Stimulated activated CD4-positive, alpha-beta T cell treated with anti-CD3 and anti-CD28 coated beads, Interleukin-4, amount 100 ng/mL, for 4 hours (primary cell): ENCODE measurements around the gene THRB.

Source experiments
- DNase-seq, 2 experiments: peaks; one replicate each; pipeline ENCODE4 v3.0.0-alpha.2; 2020

Gene THRB

GRCh38 chr3:24510030-24510648 is 15.5 kb upstream of the THRB start:
- no peak for DNase-seq

DNA sequence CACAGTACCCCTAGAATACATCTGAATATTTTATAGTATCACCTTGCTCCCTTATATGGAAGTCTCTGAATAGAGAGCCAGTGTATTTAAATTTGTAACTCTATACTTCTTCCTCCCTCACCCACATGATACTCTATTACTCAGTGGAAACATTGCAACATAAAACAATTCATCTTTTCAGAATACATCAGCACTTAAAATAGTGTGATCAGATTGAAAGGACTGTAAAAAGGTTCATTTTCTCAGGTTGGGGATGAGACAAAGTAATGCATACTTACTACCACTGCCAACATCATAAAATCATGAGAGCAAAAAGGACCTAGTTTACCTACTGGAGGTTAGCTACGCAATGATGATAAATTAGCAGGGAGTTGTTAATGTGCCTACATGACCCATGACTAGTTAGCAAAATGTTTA is 13.8 kb upstream of the THRB start:
- DNase-seq: no peak

- DNase-seq: no peak
Measured at GRCh38 chr3:24507776-24508422, 13.2 kb upstream of the THRB start.

DNA sequence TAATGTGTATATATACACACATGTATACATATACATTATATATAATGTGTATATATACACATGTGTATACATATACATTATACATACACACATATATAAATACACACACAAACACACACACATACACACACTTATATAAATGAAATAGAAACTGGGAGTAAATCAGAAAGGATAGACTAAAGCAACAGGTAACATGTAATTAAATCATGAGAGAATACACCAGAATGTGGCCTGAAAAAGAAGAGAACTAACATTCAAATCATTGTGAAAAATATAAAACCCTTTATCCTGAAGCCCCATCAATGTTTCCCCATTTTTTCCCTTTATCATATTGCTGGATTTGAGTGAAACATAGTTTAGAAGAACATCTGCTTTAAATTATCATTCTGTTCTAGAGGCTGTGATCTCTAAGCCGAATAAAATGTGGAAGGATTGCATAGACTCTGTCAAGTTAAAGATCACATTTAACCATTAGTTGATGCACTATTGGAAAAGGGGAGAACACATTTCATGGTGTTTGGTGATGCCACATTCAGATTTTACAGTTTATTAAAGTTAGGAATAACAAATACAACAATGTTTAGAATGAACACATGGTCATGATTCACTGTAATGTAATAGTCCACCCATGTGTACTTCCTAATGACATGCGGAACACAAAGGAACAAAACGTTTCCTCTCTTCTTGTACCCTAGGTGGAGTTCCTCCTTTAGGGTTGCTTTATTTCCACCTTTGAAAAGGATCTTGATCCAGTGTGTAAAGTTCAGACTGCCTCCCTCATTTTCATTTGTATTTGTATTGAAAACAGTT is 12.5 kb upstream of the THRB start:
- no peak for DNase-seq

GRCh38 chr3:24505691-24506550 is 11.3 kb upstream of the THRB start:
- no peak for DNase-seq

GRCh38 chr3:24504772-24505171 is 10.1 kb upstream of the THRB start:
- no peak for DNase-seq

DNA sequence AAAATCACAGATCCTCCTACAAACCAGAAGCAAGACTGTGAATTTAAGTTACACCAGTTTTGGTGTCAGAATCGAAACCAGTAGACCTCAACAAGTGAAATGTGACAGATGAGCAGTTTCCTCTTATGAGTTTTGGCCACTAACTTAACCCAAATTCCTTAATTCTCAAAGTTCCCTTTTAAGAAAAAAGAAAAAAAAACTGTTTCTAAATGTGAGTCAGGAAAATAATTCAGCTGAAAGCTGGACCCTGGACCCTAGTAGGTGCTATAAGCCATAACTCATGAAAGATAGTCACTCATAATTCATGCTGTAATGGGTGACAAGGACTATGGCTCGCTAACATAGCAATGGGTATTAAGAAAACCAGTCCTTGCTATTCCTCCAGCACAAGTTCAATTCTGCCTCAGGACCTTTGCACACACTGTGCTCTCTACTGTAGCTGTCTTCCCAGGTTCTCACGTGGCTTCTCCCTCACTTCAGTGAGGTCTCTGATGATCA is 9.0 kb upstream of the THRB start:
- DNase-seq: no peak

DNA sequence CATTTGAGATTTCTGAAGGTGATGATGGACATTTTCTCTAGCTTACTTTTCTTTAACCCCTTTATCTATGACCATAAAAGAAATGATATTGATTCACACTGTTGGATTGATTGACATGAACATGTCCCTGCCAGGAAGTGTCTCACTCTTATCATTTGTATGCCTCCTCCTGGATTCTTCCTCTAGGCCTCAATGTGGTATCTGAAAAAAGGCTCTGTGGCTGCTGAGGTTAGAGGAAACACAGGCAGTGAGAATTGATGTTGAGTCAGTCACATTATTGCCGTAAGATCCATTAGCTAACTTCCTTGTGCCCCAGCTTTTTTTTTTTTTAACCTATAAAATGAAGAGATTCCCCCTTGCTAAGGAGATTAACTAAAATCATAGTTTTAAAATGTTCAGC is 8.0 kb upstream of the THRB start:
- no peak for DNase-seq

DNA sequence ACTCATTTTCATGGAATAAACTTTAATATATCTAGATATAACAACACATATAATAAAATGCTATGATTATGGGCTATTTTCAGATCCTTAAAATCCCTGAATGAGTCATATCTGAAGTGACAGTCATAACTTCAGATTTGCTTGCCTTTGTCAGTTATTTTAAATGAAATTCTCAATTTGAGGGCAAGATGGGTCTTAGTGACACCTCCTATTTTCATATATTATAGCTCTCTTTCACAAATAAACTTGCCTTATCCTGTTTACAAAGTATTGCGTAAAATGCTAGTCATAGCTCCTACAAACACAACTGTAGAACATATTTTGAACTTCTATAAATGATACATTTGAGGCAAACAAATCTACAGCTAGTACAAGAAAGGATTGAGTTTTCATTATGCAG is 6.2 kb upstream of the THRB start:
- no peak for DNase-seq

DNA sequence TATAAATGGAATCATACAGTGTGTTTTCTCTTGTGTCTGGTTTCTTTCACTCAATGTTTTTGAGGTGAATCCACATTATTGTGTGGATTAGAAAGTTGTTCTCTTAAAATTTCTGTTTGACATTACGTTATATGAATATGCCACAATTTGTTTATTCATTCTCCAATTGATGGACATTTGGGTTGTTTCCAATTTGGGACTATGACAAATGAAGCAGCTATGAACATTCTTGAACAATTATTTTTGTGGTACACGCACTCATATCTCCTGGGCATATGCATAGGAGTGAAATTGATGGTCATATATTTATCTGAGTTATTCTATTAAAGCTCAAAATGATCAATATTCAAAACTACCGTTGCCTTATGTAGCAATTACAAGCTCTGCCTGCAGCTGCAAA is 5.3 kb upstream of the THRB start:
- no peak for DNase-seq

GRCh38 chr3:24498796-24499195 is 4.1 kb upstream of the THRB start:
- DNase-seq: no peak

DNA sequence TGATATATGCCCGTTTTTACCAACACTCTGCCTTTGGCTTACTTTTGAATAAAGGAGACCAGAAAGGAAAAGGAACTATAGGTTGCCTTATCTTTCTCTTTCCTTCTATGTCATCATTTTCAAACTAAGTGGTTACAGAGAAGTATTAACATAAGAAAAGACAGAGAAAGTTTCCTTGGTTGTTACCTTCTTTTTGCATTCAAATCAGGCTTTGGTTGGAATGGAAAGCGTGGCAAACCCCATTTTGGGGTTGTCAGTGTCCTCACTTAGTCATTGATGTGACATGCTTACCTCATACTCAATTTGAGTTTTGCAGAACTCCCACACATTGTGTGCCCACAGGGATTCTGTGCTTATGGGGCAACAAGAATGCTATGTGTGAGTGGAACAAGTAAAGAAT is 3.7 kb upstream of the THRB start:
- no peak for DNase-seq

DNA sequence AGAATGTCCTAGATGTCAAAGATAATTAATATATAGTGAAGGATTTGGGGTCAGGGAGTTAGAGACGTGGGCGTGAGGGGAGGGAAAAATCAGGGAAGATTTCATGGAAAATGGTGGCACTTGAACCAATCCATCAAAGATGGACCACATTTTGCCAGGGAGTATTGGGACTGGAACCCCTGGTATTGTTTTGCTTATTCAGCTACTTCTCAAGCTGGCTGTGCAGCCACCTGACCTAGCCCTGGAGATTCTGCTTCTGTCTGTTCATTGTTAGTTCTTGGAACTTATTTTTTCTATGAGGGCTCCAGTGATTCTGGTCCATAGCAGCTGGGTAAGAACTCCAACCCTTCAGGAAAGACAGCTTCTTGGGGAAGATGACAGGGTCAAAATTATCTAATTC is 3.3 kb upstream of the THRB start:
- DNase-seq: no peak

GRCh38 chr3:24496529-24497482 is 2.2 kb upstream of the THRB start:
- no peak for DNase-seq

DNA sequence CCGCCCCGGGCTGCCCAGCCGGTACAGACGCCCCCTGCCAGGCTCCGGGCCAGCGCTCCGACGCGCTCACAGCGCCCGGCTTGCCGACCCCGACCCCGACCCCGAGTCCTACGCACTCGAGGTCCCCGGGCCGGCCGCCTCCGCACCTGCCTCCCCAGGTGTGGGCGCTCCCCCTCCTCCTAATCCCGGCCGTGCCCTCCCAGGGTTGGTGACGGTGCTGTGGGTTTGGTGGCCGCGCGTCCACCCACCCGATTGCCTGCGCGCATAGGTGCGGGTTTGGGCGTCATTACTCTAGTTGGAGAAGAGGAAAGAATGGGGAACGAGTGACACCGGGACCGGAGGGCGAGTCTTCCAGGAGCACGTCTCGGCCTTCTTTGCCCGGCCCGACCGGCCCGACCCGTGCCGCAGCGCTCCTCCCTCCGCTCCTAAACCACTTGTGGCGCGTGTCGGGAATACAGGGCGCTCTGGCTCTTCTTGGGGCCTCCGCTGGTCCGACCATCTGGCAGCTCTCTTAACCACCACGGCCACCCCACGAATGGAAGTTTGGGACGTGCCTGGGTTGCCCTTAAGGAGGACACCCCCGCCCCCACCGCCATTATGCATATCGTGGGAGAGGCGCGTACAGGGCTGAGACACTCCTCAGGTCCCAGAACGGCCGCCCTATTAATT is 810 bp upstream of the THRB start:
- DNase-seq: no peak

GRCh38 chr3:24493746-24494617 is 668 bp downstream of the THRB start:
- DNase-seq: no peak

DNA sequence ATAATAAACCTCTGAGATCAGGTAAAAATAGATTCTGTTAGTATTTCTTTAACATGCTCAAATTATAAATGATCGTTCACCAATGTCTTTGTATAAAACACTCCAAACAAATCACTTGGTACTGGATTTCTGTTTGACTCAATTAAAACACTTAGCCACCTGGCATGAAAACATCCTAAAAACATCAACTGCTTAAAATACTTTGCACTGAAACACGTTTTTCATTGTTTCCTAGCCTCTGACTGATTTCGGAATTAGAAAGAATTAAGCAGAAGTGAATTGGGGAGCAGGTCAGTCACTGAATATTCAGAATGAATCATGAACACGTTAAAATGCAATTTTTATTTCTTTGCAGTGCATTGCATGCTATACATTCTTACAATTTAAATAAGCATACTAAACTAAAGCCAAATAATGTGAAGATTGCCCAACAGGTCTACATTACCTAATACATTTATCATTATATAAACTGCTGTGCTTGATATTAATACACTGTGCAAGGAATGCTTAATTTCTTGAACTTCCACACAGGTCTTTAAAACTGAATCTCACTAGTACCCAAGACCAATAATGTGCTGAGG is 1.6 kb downstream of the THRB start:
- no peak for DNase-seq

DNA sequence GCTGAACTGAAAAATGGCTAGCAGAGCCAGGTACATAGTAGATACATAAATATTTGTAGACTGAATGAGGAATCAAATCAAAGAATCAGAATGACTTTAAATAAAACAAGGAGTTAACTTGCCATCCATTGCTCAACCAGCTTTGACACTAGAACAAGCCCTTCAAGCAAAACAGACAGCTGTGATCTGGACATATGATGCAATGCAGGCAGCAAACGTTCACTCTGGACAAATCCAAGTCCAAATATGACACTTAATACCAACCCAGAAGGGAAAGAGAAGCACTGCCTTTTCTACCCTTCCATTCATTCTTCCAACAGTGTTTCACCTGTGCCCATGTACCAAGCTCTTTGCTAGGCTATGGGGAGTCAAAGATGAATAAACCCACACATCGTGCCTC is 4.5 kb downstream of the THRB start:
- DNase-seq: no peak

DNA sequence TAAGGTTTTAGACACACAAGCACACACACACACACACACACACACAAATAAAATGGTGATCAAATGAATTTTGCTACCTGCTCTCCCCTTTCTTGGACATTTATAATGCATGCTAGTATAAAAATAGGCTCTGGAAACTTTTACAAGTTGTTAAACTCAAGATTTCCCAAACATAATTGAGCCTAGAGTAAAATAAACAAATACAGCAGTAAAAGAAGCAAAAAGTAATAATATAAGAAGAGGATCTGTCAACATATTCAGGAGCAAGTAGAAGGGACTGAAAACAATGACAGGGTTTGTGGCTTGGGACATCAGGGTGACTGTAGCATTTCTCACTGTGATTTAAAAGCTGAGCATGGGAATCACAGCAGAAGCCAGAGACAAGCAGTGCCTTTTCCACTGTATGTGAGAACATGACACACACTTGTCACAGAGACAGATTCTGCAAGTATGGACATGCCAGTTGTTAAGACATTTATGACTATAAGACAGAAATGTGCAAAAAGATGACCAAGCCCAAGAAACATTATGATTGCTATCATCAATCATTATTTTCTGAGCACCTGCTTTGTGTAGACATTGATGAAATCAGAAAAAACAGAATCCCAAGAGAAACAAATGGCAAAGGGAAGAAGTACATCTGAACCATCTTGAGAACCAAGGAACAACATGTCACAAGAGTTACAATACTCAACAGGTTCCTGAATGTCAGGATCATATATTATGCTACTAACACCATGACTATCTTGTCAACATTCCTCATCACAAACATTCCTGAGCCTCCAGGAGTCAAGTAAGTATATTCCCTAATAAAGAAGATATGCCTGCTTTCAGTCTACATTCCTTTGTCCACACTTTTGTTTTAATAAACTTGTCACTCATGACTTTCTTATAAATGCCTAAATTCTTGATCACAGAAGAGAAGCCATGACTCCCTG is 7.1 kb downstream of the THRB start:
- DNase-seq: no peak
